Measurements from ENCODE around the gene ADAMTSL5.

Gene ADAMTSL5

DNA sequence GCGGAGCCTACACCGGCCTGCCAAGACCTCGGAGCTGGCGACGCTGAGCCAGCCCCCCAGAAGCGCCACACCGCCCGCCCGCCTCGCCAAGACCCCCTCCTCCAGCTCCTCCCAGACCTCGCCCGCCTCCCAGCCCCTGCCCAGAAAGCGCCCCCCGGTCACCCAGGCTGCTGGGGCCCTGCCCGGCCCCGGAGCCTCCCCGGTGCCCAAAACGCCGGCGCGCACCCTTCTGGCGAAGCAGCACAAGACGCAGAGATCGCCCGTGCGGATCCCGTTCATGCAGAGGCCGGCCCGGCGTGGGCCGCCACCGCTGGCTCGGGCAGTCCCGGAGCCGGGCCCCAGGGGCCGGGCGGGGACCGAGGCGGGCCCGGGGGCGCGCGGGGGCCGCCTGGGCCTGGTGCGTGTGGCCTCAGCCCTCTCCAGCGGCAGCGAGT, 44.0 kb downstream of the ADAMTSL5 start:
- no peak overlapping the region for H3K4me3 Mint-ChIP-seq
- no peak overlapping the region for H3K27ac Mint-ChIP-seq
- no peaks in the 10 kb centered on the region for H3K9me3 Mint-ChIP-seq
- H3K4me1 Mint-ChIP-seq (ENCODE audit: low read depth): peaks cover 35% of the 10 kb centered on the region
- H3K27me3 Mint-ChIP-seq: peaks cover 71% of the 10 kb centered on the region
- H3K36me3 Mint-ChIP-seq (ENCODE audit: low read depth): peaks cover 8% of the 10 kb centered on the region
- intact Hi-C loops (cut with micrococcal nuclease): no loop called here

DNA sequence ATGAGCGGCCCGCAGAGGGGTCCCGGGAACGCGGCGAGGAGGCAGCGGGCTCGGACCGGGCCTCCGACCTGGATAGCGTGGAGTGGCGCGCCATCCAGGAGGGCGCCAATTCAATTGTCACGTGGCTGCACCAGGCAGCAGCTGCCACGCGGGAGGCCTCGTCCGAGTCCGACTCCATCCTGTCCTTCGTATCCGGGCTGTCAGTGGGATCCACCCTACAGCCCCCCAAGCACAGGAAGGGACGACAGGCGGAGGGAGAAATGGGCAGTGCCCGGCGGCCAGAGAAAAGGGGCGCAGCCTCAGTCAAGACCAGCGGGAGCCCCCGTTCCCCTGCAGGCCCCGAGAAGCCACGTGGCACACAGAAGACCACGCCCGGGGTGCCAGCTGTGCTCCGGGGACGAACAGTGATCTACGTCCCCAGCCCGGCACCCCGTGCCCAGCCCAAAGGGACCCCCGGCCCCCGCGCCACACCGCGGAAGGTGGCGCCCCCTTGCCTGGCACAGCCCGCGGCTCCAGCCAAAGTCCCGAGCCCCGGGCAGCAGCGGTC, 44.5 kb downstream of the ADAMTSL5 start:
- H3K9me3 Mint-ChIP-seq: no peaks in the 10 kb centered on the region
- peaks cover 67% of the 10 kb centered on the region for H3K27me3 Mint-ChIP-seq
- no peak overlapping the region for H3K27ac Mint-ChIP-seq
- H3K36me3 Mint-ChIP-seq (ENCODE audit: low read depth): peaks cover 3% of the 10 kb centered on the region
- no peak overlapping the region for H3K4me3 Mint-ChIP-seq
- intact Hi-C loops (cut with micrococcal nuclease): no loop called here
- H3K4me1 Mint-ChIP-seq (ENCODE audit: low read depth): peaks cover 31% of the 10 kb centered on the region

DNA sequence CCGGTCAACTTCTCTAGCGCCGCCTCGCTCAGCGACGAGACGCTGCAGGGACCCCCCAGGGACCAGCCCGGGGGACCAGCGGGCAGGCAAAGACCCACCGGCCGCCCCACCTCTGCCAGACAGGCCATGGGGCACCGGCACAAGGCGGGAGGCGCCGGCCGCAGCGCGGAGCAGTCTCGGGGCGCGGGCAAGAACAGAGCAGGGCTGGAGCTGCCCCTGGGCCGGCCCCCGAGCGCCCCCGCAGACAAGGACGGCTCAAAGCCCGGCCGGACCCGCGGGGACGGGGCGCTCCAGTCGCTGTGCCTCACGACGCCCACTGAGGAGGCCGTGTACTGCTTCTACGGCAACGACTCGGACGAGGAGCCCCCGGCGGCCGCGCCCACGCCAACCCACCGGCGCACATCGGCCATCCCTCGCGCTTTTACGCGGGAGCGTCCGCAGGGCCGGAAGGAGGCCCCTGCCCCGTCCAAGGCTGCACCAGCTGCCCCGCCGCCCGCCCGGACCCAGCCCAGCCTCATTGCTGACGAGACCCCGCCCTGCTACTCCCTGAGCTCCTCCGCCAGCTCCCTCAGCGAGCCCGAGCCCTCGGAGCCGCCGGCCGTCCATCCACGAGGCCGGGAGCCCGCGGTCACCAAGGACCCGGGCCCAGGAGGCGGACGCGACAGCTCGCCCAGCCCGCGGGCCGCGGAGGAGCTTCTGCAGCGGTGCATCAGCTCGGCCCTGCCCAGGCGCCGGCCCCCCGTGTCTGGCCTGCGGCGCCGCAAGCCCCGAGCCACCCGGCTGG, 45.1 kb downstream of the ADAMTSL5 start:
- peaks cover 61% of the 10 kb centered on the region for H3K27me3 Mint-ChIP-seq
- no peaks in the 10 kb centered on the region for H3K9me3 Mint-ChIP-seq
- H3K4me1 Mint-ChIP-seq (ENCODE audit: low read depth): peaks cover 25% of the 10 kb centered on the region
- H3K4me3 Mint-ChIP-seq: no peak overlapping the region
- H3K36me3 Mint-ChIP-seq (ENCODE audit: low read depth): no peaks in the 10 kb centered on the region
- intact Hi-C loops (cut with micrococcal nuclease): no loop called here
- no peak overlapping the region for H3K27ac Mint-ChIP-seq

DNA sequence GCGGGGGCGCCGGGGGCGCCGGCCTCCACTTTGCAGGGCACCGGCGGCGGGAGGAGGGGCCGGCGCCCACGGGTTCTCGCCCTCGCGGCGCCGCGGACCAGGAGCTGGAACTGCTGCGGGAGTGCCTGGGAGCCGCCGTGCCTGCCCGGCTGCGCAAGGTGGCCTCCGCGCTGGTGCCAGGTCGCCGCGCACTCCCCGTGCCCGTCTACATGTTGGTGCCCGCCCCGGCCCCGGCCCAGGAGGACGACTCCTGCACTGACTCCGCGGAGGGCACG, 45.7 kb downstream of the ADAMTSL5 start:
- H3K9me3 Mint-ChIP-seq: no peaks in the 10 kb centered on the region
- no peaks in the 10 kb centered on the region for H3K36me3 Mint-ChIP-seq (ENCODE audit: low read depth)
- peaks cover 55% of the 10 kb centered on the region for H3K27me3 Mint-ChIP-seq
- H3K4me1 Mint-ChIP-seq (ENCODE audit: low read depth): peaks cover 20% of the 10 kb centered on the region
- H3K27ac Mint-ChIP-seq: no peak overlapping the region
- intact Hi-C loops (cut with micrococcal nuclease): no loop called here
- no peak overlapping the region for H3K4me3 Mint-ChIP-seq

DNA sequence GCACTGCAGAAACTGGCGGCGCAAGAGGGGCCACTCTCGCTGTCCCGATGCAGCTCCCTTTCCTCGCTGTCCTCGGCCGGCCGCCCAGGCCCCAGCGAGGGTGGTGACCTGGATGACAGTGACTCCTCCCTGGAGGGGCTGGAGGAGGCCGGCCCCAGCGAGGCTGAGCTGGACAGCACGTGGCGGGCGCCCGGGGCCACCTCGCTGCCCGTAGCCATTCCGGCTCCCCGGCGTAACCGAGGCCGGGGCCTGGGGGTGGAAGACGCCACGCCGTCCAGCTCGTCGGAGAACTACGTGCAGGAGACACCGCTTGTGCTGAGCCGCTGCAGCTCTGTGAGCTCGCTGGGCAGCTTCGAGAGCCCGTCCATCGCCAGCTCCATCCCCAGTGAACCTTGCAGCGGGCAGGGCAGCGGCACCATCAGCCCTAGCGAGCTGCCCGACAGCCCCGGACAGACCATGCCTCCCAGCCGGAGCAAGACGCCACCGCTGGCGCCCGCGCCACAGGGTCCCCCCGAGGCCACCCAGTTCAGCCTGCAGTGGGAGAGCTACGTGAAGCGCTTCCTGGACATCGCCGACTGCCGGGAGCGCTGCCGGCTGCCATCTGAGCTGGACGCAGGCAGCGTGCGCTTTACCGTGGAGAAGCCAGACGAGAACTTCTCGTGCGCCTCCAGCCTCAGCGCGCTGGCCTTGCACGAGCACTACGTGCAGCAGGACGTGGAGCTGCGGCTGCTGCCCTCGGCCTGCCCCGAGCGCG, 46.2 kb downstream of the ADAMTSL5 start:
- intact Hi-C loops (cut with micrococcal nuclease): no loop called here
- H3K9me3 Mint-ChIP-seq: no peaks in the 10 kb centered on the region
- H3K27ac Mint-ChIP-seq: no peak overlapping the region
- H3K36me3 Mint-ChIP-seq (ENCODE audit: low read depth): no peaks in the 10 kb centered on the region
- peaks cover 14% of the 10 kb centered on the region for H3K4me1 Mint-ChIP-seq (ENCODE audit: low read depth)
- H3K27me3 Mint-ChIP-seq: peaks cover 50% of the 10 kb centered on the region
- no peak overlapping the region for H3K4me3 Mint-ChIP-seq

DNA sequence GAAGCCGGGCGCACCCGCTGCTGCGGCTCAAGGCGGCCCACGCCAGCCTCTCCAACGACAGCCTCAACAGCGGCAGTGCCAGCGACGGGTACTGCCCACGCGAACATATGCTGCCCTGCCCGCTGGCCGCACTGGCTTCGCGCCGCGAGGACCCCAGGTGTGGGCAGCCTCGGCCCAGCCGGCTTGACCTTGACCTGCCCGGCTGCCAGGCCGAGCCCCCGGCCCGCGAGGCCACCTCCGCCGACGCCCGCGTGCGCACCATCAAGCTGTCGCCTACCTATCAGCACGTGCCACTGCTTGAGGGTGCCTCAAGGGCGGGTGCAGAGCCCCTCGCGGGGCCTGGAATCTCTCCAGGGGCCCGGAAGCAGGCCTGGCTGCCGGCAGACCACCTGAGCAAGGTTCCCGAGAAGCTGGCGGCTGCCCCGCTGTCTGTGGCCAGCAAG, 46.8 kb downstream of the ADAMTSL5 start:
- H3K36me3 Mint-ChIP-seq (ENCODE audit: low read depth): peaks cover 3% of the 10 kb centered on the region
- intact Hi-C loops (cut with micrococcal nuclease): no loop called here
- H3K4me3 Mint-ChIP-seq: no peak overlapping the region
- H3K27me3 Mint-ChIP-seq: peaks cover 44% of the 10 kb centered on the region
- H3K4me1 Mint-ChIP-seq (ENCODE audit: low read depth): peaks cover 8% of the 10 kb centered on the region
- H3K9me3 Mint-ChIP-seq: no peaks in the 10 kb centered on the region
- no peak overlapping the region for H3K27ac Mint-ChIP-seq

DNA sequence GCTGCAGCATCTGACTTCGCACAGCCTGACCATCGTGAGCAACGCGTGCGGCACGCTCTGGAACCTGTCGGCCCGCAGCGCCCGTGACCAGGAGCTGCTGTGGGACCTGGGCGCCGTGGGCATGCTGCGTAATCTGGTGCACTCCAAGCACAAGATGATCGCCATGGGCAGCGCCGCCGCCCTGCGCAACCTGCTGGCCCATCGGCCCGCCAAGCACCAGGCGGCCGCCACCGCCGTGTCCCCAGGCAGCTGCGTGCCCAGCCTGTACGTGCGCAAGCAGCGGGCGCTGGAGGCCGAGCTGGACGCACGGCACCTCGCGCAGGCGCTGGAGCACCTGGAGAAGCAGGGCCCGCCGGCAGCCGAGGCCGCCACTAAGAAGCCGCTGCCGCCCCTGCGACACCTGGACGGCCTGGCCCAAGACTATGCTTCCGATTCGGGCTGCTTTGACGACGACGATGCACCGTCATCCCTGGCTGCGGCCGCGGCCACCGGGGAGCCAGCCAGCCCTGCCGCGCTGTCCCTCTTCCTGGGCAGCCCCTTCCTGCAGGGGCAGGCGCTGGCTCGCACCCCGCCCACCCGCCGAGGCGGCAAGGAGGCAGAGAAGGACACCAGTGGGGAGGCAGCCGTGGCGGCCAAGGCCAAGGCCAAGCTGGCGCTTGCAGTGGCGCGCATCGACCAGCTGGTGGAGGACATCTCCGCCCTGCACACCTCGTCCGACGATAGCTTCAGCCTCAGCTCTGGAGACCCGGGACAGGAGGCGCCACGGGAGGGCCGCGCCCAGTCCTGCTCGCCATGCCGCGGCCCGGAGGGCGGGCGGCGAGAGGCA, 47.4 kb downstream of the ADAMTSL5 start:
- Mint-ChIP-seq H3K36me3 (ENCODE audit: low read depth) (peaks cover 7% of the 10 kb centered on the region), H3K27me3 (peaks cover 39% of the 10 kb centered on the region), H3K4me1 (ENCODE audit: low read depth) (peaks cover 7% of the 10 kb centered on the region), H3K27ac (no peak overlapping the region), H3K9me3 (no peaks in the 10 kb centered on the region), H3K4me3 (no peak overlapping the region)
- intact Hi-C loops (cut with micrococcal nuclease): no loop called here

DNA sequence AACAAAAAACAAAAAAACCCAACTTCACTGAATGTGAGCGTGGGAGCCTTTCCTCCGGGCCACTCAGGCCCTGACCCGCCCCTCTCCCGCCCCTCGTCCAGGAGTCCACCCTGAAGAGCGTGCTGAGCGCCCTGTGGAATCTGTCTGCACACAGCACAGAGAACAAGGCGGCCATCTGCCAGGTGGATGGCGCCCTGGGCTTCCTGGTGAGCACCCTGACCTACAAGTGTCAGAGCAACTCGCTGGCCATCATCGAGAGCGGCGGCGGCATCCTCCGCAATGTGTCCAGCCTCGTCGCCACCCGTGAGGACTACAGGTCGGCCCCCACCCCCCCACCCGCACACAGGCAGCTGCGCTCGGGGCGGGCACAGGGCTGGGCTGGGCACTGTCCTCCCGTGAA, 51.0 kb downstream of the ADAMTSL5 start:
- Mint-ChIP-seq H3K9me3 (no peaks in the 10 kb centered on the region), H3K36me3 (ENCODE audit: low read depth) (peaks cover 7% of the 10 kb centered on the region), H3K4me3 (no peak overlapping the region), H3K27ac (no peak overlapping the region), H3K27me3 (peaks cover 46% of the 10 kb centered on the region), H3K4me1 (ENCODE audit: low read depth) (peaks cover 12% of the 10 kb centered on the region)
- intact Hi-C loops (cut with micrococcal nuclease): no loop called here

DNA sequence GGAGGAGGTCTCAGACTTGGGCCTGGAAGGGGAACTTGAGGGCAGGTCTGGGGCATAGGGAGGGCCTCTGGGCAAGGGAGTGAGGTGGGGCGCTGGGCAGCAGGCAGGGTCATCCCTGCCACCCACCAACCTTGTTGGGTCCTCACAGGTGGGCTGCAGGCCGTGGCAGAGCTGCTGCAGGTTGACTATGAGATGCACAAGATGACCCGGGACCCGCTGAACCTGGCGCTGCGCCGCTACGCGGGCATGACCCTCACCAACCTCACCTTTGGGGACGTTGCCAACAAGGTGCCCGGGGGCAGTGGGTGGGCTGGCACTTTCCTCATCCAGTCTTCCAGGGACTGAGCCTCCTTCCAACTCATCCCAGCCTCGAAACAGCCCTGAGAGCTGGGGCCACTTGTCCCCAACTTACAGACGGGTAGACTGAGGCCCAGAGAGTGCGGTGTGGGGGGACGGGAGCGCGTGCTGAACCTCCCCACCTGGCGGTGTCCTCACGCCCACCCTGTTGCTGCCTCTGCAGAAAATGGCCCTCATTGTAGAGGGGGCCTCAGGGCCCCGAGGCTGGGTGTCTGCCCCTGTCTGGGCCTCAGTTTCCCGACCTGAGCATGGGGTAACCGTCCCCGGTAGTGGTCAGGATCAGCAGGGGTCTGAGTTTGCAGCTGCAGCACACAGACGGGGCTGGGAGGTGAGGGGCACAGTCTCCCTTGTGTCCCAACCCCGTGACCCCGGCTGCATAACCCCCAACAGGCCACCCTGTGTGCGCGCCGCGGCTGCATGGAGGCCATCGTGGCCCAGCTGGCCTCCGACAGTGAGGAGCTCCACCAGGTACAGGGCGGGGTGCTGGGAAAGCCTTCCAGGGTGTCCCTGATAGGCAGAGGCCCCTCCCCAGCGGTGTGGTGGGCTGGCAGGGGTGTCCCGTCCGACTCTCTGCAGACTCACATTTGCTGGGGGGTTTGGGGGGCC, 52.5 kb downstream of the ADAMTSL5 start:
- H3K27me3 Mint-ChIP-seq: peaks cover 51% of the 10 kb centered on the region
- H3K27ac Mint-ChIP-seq: no peak overlapping the region
- no peak overlapping the region for H3K4me3 Mint-ChIP-seq
- H3K9me3 Mint-ChIP-seq: no peaks in the 10 kb centered on the region
- peaks cover 7% of the 10 kb centered on the region for H3K36me3 Mint-ChIP-seq (ENCODE audit: low read depth)
- intact Hi-C loops (cut with micrococcal nuclease): no loop called here
- H3K4me1 Mint-ChIP-seq (ENCODE audit: low read depth): peaks cover 20% of the 10 kb centered on the region

DNA sequence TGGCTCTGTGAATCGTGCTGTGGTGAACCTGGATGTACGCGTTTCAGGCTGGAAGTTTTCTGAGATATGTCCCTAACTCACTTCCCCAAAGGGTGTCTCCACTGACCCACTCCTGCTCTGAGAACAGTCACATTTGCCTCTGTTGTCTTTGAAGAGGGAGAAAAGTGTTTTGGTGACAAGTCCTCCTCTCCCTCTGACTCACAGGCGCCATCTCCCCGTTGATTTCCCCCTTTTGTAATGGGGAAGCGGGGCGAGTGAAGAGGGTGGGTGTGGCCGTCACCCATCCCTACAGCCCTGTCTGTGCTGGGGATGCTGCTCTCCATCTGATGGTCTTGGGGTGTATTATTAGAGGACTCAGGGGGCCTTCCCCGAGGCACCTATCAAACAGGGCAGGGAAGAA, 53.3 kb downstream of the ADAMTSL5 start:
- Mint-ChIP-seq H3K4me3 (no peak overlapping the region), H3K9me3 (no peaks in the 10 kb centered on the region), H3K27ac (no peak overlapping the region), H3K4me1 (ENCODE audit: low read depth) (peaks cover 21% of the 10 kb centered on the region), H3K36me3 (ENCODE audit: low read depth) (peaks cover 7% of the 10 kb centered on the region), H3K27me3 (peaks cover 53% of the 10 kb centered on the region)
- intact Hi-C loops (cut with micrococcal nuclease): no loop called here

DNA sequence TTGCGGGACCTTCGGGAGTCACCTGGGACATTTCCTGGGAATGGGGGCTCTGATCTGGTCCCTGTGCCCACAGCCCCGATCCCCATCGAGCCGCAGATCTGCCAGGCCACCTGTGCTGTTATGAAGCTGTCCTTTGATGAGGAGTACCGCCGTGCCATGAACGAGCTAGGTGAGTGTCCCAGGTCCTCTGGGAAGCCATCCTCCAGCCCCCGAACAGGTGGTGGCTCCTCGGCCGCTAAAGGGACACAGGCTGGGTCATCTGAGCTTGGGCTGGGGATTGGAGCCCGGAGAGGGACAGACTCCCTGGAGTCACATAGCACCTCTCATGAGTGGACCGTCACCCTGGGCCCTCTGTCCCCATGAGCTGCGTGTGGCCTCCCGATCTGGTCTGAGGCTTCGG, 54.9 kb downstream of the ADAMTSL5 start:
- Mint-ChIP-seq H3K27ac (no peak overlapping the region), H3K4me3 (no peak overlapping the region), H3K36me3 (ENCODE audit: low read depth) (peaks cover 7% of the 10 kb centered on the region), H3K9me3 (no peaks in the 10 kb centered on the region), H3K27me3 (peaks cover 66% of the 10 kb centered on the region), H3K4me1 (ENCODE audit: low read depth) (peaks cover 27% of the 10 kb centered on the region)
- intact Hi-C loops (cut with micrococcal nuclease): no loop called here

DNA sequence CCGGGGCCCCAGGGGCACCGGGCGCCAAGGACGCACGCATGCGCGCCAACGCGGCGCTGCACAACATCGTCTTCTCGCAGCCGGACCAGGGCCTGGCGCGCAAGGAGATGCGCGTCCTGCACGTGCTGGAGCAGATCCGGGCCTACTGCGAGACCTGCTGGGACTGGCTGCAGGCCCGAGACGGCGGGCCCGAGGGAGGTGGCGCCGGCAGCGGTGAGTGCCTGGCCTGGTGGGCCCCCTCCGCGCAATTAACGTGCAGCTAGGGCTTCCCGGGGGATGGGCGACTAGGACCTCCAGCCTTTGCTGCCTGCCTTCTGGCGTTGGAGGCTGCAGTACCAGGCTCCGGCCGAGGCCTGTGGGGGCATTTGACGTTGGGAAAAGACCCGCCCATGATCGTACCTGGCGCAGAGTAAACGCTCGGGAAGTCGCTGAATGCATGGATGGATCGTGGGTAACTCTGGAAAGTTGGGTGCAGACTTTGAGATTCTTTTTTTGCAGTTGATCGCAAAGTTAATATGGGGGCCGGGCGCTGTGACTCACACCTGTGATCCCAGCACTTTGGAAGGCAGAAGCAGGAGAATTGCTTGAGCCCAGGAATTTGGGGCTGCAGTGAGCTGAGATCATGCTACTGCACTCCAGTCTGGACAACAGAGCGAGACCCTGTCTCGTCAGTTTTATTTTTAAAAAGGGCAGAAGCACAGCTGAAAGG, 55.6 kb downstream of the ADAMTSL5 start:
- Mint-ChIP-seq H3K27ac (no peak overlapping the region), H3K36me3 (ENCODE audit: low read depth) (peaks cover 7% of the 10 kb centered on the region), H3K4me1 (ENCODE audit: low read depth) (peaks cover 27% of the 10 kb centered on the region), H3K27me3 (peaks cover 73% of the 10 kb centered on the region), H3K4me3 (no peak overlapping the region), H3K9me3 (no peaks in the 10 kb centered on the region)
- intact Hi-C loops (cut with micrococcal nuclease): no loop called here

All from dendritic cell treated with granulocyte-macrophage colony-stimulating factor and Interleukin-4, amounts not matched to agents 40 ng/mL and 50 ng/mL, for 4 days (primary cell).